K562 (cell line): ENCODE data around the gene ADAT2. TPM values are rescaled to one million over a fixed set of nuclear protein-coding genes. Genes with fewer than 3 reads are reported as not detected.
A peak's percentile ranks its signal among the peaks of the same experiment; 100 is the strongest.

ENCODE experiments used
- EP400 ChIP-seq: fragments of 450-650 bp; IDR thresholded peaks from 2 replicates; pipeline ENCODE4 v1.6.1; 2017; ENCODE audit warnings: antibody characterized with exemption, mild to moderate bottlenecking, moderate library complexity
- GATAD2A ChIP-seq: fragments of 450-650 bp; IDR thresholded peaks from 2 replicates; pipeline ENCODE4 v1.6.1; 2017
- KDM1A ChIP-seq, 2 experiments: fragments of 450-650 bp; IDR thresholded peaks; 2 replicates each; pipeline ENCODE4 v1.6.1; 2016; ENCODE audit warnings: mild to moderate bottlenecking in 2 of 2
- LEF1 ChIP-seq: fragments of 450-650 bp; IDR thresholded peaks from 2 replicates; pipeline ENCODE4 v1.6.1; 2016; ENCODE audit warnings: mild to moderate bottlenecking
- MAFF ChIP-seq: IDR thresholded peaks from 2 replicates; pipeline ENCODE4 v1.6.1; 2012; ENCODE audit warnings: low read length, improper control_type of control experiment
- NFRKB ChIP-seq: fragments of 450-650 bp; IDR thresholded peaks from 2 replicates; pipeline ENCODE4 v1.6.1; 2016; ENCODE audit warnings: low read depth
- NR2C1 ChIP-seq, 2 experiments: fragments of 450-650 bp; IDR thresholded peaks; 2 replicates each; pipeline ENCODE4 v1.6.1; 2017; ENCODE audit warnings: mild to moderate bottlenecking in 2 of 2, antibody characterized with exemption in 1 of 2, inconsistent platforms in 1 of 2, missing compliant biosample characterization in 1 of 2, missing genetic modification characterization in 1 of 2
- PTBP1 ChIP-seq: fragments of 200-400 bp; formaldehyde crosslinking; IDR thresholded peaks from 2 replicates; pipeline ENCODE4 v1.6.1; 2017; ENCODE audit warnings: low read depth, low read length
- TFE3 ChIP-seq: fragments of 450-650 bp; formaldehyde crosslinking; IDR thresholded peaks from 2 replicates; pipeline ENCODE4 v1.4.0; 2020; ENCODE audit warnings: mild to moderate bottlenecking, mixed read lengths
- ZBTB40 ChIP-seq, 2 experiments: fragments of 450-650 bp in 1 of 2; sonication (generic) in 1 of 2; formaldehyde crosslinking in 1 of 2; IDR thresholded peaks; 2 replicates each; pipeline versions ENCODE4 v1.7.1 to v1.9.0; 2016 to 2022; ENCODE audit warnings: inconsistent platforms in 1 of 2, mild to moderate bottlenecking in 1 of 2, missing genetic modification reagents in 1 of 2
- ZC3H11A ChIP-seq: IDR thresholded peaks from 2 replicates; pipeline ENCODE4 v1.6.1; 2012; ENCODE audit warnings: low read depth, low read length, improper control_type of control experiment
- ZNF175 ChIP-seq: fragments of 200-800 bp; sonication (Bioruptor generic); IDR thresholded peaks from 2 replicates; pipeline ENCODE4 v1.6.1; 2016; ENCODE audit warnings: low read depth, mild to moderate bottlenecking, missing genetic modification characterization, missing compliant biosample characterization
- ZNF384 ChIP-seq: IDR thresholded peaks from 2 replicates; pipeline ENCODE4 v1.6.1; 2012; ENCODE audit warnings: low read depth, low read length, improper control_type of control experiment
- ZNF589 ChIP-seq: fragments of 200-800 bp; sonication (Bioruptor generic); IDR thresholded peaks from 2 replicates; pipeline ENCODE4 v1.6.1; 2016; ENCODE audit warnings: low read depth, missing genetic modification characterization, missing compliant biosample characterization
- polyA plus RNA-seq, 8 experiments: library from polyadenylated mRNA; depleted of rRNA in 4 of 8; stranded (reverse) in 5 of 8; unstranded in 3 of 8; fragments of >200 nt; fragmentation: Nextera tagmentation in 2 of 8; fragmentation: Illumina TruSeq in 1 of 8; extraction: Ambion mirVana in 2 of 8; extraction: Trizol in 1 of 8; gene quantifications; 2 replicates each; pipeline versions ENCODE4 v1.2.1 to v1.2.3, GENCODE V29; 2011 to 2014; ENCODE audit warnings: inconsistent platforms in 1 of 8, missing spikeins in 1 of 8
- total RNA-seq, 7 experiments: library from RNA; depleted of rRNA in 6 of 7; stranded (reverse); fragments of >200 nt in 6 of 7; fragmentation: Illumina TruSeq in 2 of 7; extraction: Trizol in 2 of 7; gene quantifications; 2 replicates each; pipeline versions ENCODE4 v1.2.1 to v1.2.3, GENCODE V29; 2011 to 2021; ENCODE audit warnings: low replicate concordance in 1 of 7
- TF ChIP-seq, protein P1 (sequence below): sonication (generic); IDR thresholded peaks from 2 replicates; pipeline ENCODE4 v1.6.1; 2016

Gene ADAT2
- total and polyA plus RNA-seq, 9 of the 15 experiments (the other 6 are each of a cell fraction or from before 2014, with no cell fraction given): 13.0 to 62.5 (median 31.7) TPM

DNA sequence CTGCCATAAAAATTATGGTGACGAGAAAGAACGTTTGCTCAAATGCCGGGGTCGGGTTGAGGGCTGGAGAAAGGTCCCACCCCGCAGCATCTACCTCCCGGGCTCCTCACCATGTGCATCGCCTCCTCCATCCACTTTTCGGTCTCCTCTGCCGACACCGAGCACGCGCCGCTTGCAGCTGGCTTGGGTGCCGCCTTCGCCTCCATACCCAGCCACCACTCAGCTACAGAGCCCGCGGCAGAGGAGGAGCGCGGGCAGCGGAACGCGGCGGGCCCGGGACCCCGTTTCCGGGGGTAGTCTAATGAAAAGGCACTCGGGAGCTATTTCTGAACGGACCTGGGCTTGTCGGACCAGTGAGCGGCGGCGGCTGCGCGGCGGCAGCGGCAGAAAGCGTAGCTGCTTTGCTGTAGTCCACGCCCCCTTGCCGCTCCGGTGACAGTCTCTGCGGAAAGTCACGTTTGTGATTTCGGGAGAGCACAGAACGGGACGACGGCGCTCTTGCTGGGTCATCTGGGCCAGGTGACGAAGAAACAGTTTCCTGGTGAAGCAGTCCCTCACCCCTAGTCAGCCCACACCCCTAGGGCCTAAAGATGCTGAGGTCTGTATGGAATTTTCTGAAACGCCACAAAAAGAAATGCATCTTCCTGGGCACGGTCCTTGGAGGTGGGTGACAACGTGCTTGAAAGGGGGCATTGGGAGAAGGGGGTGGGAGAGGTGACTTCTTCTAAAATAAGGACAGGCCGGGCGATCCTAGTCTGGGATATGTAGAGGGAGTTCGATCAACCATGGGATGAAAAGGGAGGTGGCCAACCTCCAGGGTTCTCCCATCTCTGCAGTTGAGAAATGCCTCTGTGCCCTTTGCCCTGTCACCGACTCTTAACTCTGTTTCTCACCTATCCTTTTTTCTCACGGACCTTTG is at the start of gene ADAT2, which contains the start of gene PEX3 (continued):
- no peak for TF ChIP-seq NR2C1 (IDR thresholded peaks at IDR 0.05)
- peak; percentile 71; the same call in 1 of the 2 replicates for TF ChIP-seq NR2C1 (tag; IDR thresholded peaks at IDR 0.05)
- peak; percentile 90 for TF ChIP-seq EP400
- TF ChIP-seq PTBP1: 0 out of 2 replicates have a peak, but pooled peaks have one; percentile 44
- TF ChIP-seq, protein P1, sequence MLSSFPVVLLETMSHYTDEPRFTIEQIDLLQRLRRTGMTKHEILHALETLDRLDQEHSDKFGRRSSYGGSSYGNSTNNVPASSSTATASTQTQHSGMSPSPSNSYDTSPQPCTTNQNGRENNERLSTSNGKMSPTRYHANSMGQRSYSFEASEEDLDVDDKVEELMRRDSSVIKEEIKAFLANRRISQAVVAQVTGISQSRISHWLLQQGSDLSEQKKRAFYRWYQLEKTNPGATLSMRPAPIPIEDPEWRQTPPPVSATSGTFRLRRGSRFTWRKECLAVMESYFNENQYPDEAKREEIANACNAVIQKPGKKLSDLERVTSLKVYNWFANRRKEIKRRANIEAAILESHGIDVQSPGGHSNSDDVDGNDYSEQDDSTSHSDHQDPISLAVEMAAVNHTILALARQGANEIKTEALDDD: peak; percentile 11; the same call in 1 of the 2 replicates
- peak; percentile 95 for TF ChIP-seq NFRKB
- TF ChIP-seq LEF1: peak; percentile 73
- no peak for TF ChIP-seq TFE3
- peak; percentile 98 for TF ChIP-seq ZC3H11A
- no peak; a peak in 1 of 4 replicates for TF ChIP-seq KDM1A (IDR thresholded peaks at IDR 0.05)
- TF ChIP-seq ZNF384: peak; percentile 62
- no peak for TF ChIP-seq MAFF
- peak; percentile 95 for TF ChIP-seq GATAD2A
- TF ChIP-seq ZNF175: peak; percentile 29; the same call in 1 of the 2 replicates
- peak; percentile 96 for TF ChIP-seq ZBTB40 (IDR thresholded peaks at IDR 0.05)
- TF ChIP-seq ZBTB40 (CRISPR knock-in tag; IDR thresholded peaks at IDR 0.05): no peak
- TF ChIP-seq ZNF589 (CRISPR knock-in tag): no peak
